CD4-positive, CD25-positive, alpha-beta regulatory T cell (primary cell): ENCODE measurements around the gene RIMBP2. TPM values are rescaled to one million over a fixed set of nuclear protein-coding genes. Genes with fewer than 3 reads are reported as not detected.

Experiments used
- ATAC-seq, 2 donors: fragments of 150-1000 bp; cut with Tn5 transposase; one replicate each; pipeline ENCODE4 v1.10.0; 2021; ENCODE audit warnings: low read depth in 2 of 2, moderate number of reproducible peaks in 2 of 2, moderate library complexity in 1 of 2
- DNase-seq, 3 donors: peaks; one replicate each; pipeline versions ENCODE4 v3.0.0 to v3.0.0-alpha.2; 2012 to 2022; ENCODE audit warnings: mixed read lengths in 1 of 3
- H3K27ac ChIP-seq: one replicate; pipeline ENCODE4 v1.7.0; 2013; ENCODE audit warnings: mild to moderate bottlenecking, low read length; ENCODE audit not compliant: insufficient read depth, poor library complexity, severe bottlenecking
- H3K27me3 ChIP-seq: one replicate; pipeline ENCODE4 v1.7.0; 2013; ENCODE audit warnings: low read length; ENCODE audit not compliant: control insufficient read depth, insufficient read depth
- H3K36me3 ChIP-seq: one replicate; pipeline ENCODE4 v1.7.0; 2013; ENCODE audit warnings: mild to moderate bottlenecking, low read length, moderate library complexity; ENCODE audit not compliant: control insufficient read depth, insufficient read depth
- H3K4me1 ChIP-seq: 2 replicates; pipeline ENCODE4 v1.7.0; 2013; ENCODE audit warnings: mild to moderate bottlenecking, low read length; ENCODE audit not compliant: insufficient read depth, control insufficient read depth, poor library complexity, severe bottlenecking
- H3K4me3 ChIP-seq: one replicate; pipeline ENCODE4 v1.7.0; 2013; ENCODE audit warnings: low read depth, mild to moderate bottlenecking, low read length, moderate library complexity
- H3K9me3 ChIP-seq, 2 experiments: 1 replicate in 1 of 2; 2 replicates in 1 of 2; pipeline ENCODE4 v1.7.0; 2013; ENCODE audit warnings: low read length in 2 of 2, mild to moderate bottlenecking in 1 of 2, moderate library complexity in 1 of 2; ENCODE audit not compliant: control insufficient read depth in 2 of 2
- H3K27ac Mint-ChIP-seq, 3 donors: one replicate each; pipeline ENCODE4 v1.8.0; 2020 to 2022; ENCODE audit warnings: mild to moderate bottlenecking in 3 of 3, mixed read lengths in 3 of 3, moderate library complexity in 2 of 3
- H3K27me3 Mint-ChIP-seq: one replicate; pipeline ENCODE4 v1.8.0; 2022; ENCODE audit warnings: mild to moderate bottlenecking, mixed read lengths
- H3K36me3 Mint-ChIP-seq: one replicate; pipeline ENCODE4 v1.8.0; 2020; ENCODE audit warnings: mixed read lengths
- H3K4me1 Mint-ChIP-seq, 4 donors: one replicate each; pipeline ENCODE4 v1.8.0; 2020 to 2022; ENCODE audit warnings: mixed read lengths in 4 of 4, mild to moderate bottlenecking in 1 of 4
- H3K4me3 Mint-ChIP-seq, 4 donors: one replicate each; pipeline ENCODE4 v1.8.0; 2020 to 2022; ENCODE audit warnings: mild to moderate bottlenecking in 4 of 4, mixed read lengths in 4 of 4, moderate library complexity in 3 of 4
- H3K9me3 Mint-ChIP-seq, 7 donors: one replicate each; pipeline ENCODE4 v1.8.0; 2020 to 2022; ENCODE audit warnings: mixed read lengths in 7 of 7, mild to moderate bottlenecking in 3 of 7, moderate library complexity in 2 of 7
- polyA plus RNA-seq, 4 donors: library from polyadenylated mRNA; unstranded; fragments of 300-500 nt; fragmentation: Illumina TruSeq; gene quantifications; one replicate each; pipeline ENCODE4 v1.2.3, GENCODE V29; 2021
- total RNA-seq: library from RNA; stranded (reverse); gene quantifications from one replicate; pipeline ENCODE4 v1.2.3, GENCODE V29; 2022

RIMBP2 gene
- total and polyA plus RNA-seq, 5 donors from 2014 or later = not detected

- no peaks in the 10 kb centered on the region for H3K27me3 Mint-ChIP-seq
- H3K36me3 ChIP-seq = no peaks in the 10 kb centered on the region
- no peak overlapping the region for H3K4me3 ChIP-seq
- H3K9me3 ChIP-seq = peaks cover 0 to 13% of the 10 kb centered on the region in 2 experiments
- ATAC-seq = no peak
- H3K27ac Mint-ChIP-seq = no peak overlapping the region
- no peaks in the 10 kb centered on the region for H3K27me3 ChIP-seq
- no peaks in the 10 kb centered on the region for H3K36me3 Mint-ChIP-seq
- H3K4me1 Mint-ChIP-seq = no peaks in the 10 kb centered on the region
- H3K4me1 ChIP-seq = no peaks in the 10 kb centered on the region
- DNase-seq = no peak
- H3K4me3 Mint-ChIP-seq = no peak overlapping the region
- H3K9me3 Mint-ChIP-seq = peaks cover 0 to 17% (median 5%) of the 10 kb centered on the region in 7 donors
- H3K27ac ChIP-seq = no peak overlapping the region
These were observed 252.8 kb downstream of the RIMBP2 start for GRCh38 chr12:130463275-130463658.

- no peaks in the 10 kb centered on the region for H3K27me3 Mint-ChIP-seq
- no peaks in the 10 kb centered on the region for H3K27me3 ChIP-seq
- DNase-seq = no peak
- H3K27ac ChIP-seq = no peak overlapping the region
- H3K9me3 ChIP-seq = peaks cover 0 to 9% of the 10 kb centered on the region in 2 experiments
- no peak overlapping the region for H3K27ac Mint-ChIP-seq
- peaks cover 0 to 14% (median 5%) of the 10 kb centered on the region in 7 donors for H3K9me3 Mint-ChIP-seq
- no peak for ATAC-seq
- H3K4me3 ChIP-seq = no peak overlapping the region
- H3K36me3 Mint-ChIP-seq = no peaks in the 10 kb centered on the region
- no peaks in the 10 kb centered on the region for H3K4me1 Mint-ChIP-seq
- H3K4me1 ChIP-seq = no peaks in the 10 kb centered on the region
- H3K36me3 ChIP-seq = no peaks in the 10 kb centered on the region
- H3K4me3 Mint-ChIP-seq = no peak overlapping the region
These were observed 253.4 kb downstream of the RIMBP2 start for GRCh38 chr12:130462558-130463274.

GRCh38 chr12:130461839-130462557 is 254.1 kb downstream of the RIMBP2 start:
- H3K9me3 ChIP-seq = peaks cover 0 to 4% of the 10 kb centered on the region in 2 experiments
- no peaks in the 10 kb centered on the region for H3K36me3 Mint-ChIP-seq
- no peak overlapping the region for H3K27ac ChIP-seq
- H3K4me1 ChIP-seq = no peaks in the 10 kb centered on the region
- no peak for ATAC-seq
- no peak overlapping the region for H3K4me3 ChIP-seq
- H3K4me1 Mint-ChIP-seq = no peaks in the 10 kb centered on the region
- no peaks in the 10 kb centered on the region for H3K27me3 ChIP-seq
- DNase-seq = no peak
- H3K4me3 Mint-ChIP-seq = no peak overlapping the region
- H3K27ac Mint-ChIP-seq = peak overlapping the region in 1 of 3 donors; percentile 48
- no peaks in the 10 kb centered on the region for H3K36me3 ChIP-seq
- H3K9me3 Mint-ChIP-seq = peaks cover 0 to 8% (median 2%) of the 10 kb centered on the region in 7 donors
- H3K27me3 Mint-ChIP-seq = no peaks in the 10 kb centered on the region

GRCh38 chr12:130461447-130461815 is 254.7 kb downstream of the RIMBP2 start:
- Mint-ChIP-seq H3K27ac (peak overlapping the region in 1 of 3 donors; percentile 48), H3K4me3 (no peak overlapping the region), H3K9me3 (peaks cover 0 to 7% (median 1%) of the 10 kb centered on the region in 7 donors), H3K27me3 (no peaks in the 10 kb centered on the region), H3K36me3 (no peaks in the 10 kb centered on the region), H3K4me1 (no peaks in the 10 kb centered on the region)
- Histone ChIP-seq H3K4me3 (no peak overlapping the region), H3K36me3 (no peaks in the 10 kb centered on the region), H3K27me3 (no peaks in the 10 kb centered on the region), H3K27ac (no peak overlapping the region), H3K9me3 (peaks cover 0 to 4% of the 10 kb centered on the region in 2 experiments), H3K4me1 (no peaks in the 10 kb centered on the region)
- no peak for DNase-seq
- ATAC-seq = no peak

- no peak overlapping the region for H3K4me3 ChIP-seq
- peaks cover 0 to 4% of the 10 kb centered on the region in 2 experiments for H3K9me3 ChIP-seq
- Mint-ChIP-seq H3K36me3 (no peaks in the 10 kb centered on the region), H3K27me3 (no peaks in the 10 kb centered on the region), H3K27ac (no peak overlapping the region), H3K4me3 (no peak overlapping the region), H3K4me1 (no peaks in the 10 kb centered on the region), H3K9me3 (peaks cover 0 to 3% (median 1%) of the 10 kb centered on the region in 7 donors)
- no peaks in the 10 kb centered on the region for H3K4me1 ChIP-seq
- no peaks in the 10 kb centered on the region for H3K27me3 ChIP-seq
- H3K36me3 ChIP-seq = no peaks in the 10 kb centered on the region
- no peak overlapping the region for H3K27ac ChIP-seq
- DNase-seq (no peak), ATAC-seq (no peak)
These were observed 255.3 kb downstream of the RIMBP2 start for GRCh38 chr12:130460611-130461446.

- no peak overlapping the region for H3K4me3 Mint-ChIP-seq
- DNase-seq = no peak
These were observed 256.2 kb downstream of the RIMBP2 start for GRCh38 chr12:130459916-130460315.

GRCh38 chr12:130458341-130458740 is 257.8 kb downstream of the RIMBP2 start:
- ATAC-seq (no peak), DNase-seq (no peak)
- Mint-ChIP-seq H3K4me1 (no peaks in the 10 kb centered on the region), H3K27me3 (no peaks in the 10 kb centered on the region), H3K9me3 (peaks cover 0 to 2% (median under 1%) of the 10 kb centered on the region in 7 donors), H3K4me3 (no peak overlapping the region), H3K27ac (no peak overlapping the region), H3K36me3 (no peaks in the 10 kb centered on the region)
- Histone ChIP-seq H3K36me3 (no peaks in the 10 kb centered on the region), H3K9me3 (no peaks in the 10 kb centered on the region), H3K4me3 (no peak overlapping the region), H3K27ac (no peak overlapping the region), H3K27me3 (no peaks in the 10 kb centered on the region), H3K4me1 (no peaks in the 10 kb centered on the region)

More at GRCh38 chr12:130459916-130460315, 256.2 kb downstream of the RIMBP2 start:
- Histone ChIP-seq H3K27me3 (no peaks in the 10 kb centered on the region), H3K4me1 (no peaks in the 10 kb centered on the region), H3K4me3 (no peak overlapping the region), H3K27ac (no peak overlapping the region), H3K36me3 (no peaks in the 10 kb centered on the region), H3K9me3 (peaks cover 0 to 4% of the 10 kb centered on the region in 2 experiments)
- Mint-ChIP-seq H3K27ac (no peak overlapping the region), H3K4me1 (no peaks in the 10 kb centered on the region), H3K27me3 (no peaks in the 10 kb centered on the region), H3K36me3 (no peaks in the 10 kb centered on the region), H3K9me3 (peaks cover 0 to 3% (median 1%) of the 10 kb centered on the region in 7 donors)
- no peak for ATAC-seq
